ENCODE results near the gene RPH3AL.
"Not testable (repeated sequence)": the region's sequence is repeated elsewhere in the genome, so short reads cannot be mapped to it uniquely, and the experiment has no call there.

The RPH3AL gene

GRCh38 chr17:379531-380465, 27.2 kb upstream of the RPH3AL start:
- no peak for DNase-seq (ENCODE audit: low read depth in 2 of 2)

GRCh38 chr17:378068-378467, 25.5 kb upstream of the RPH3AL start:
- no peak for DNase-seq (ENCODE audit: low read depth in 2 of 2)

GRCh38 chr17:376936-377863, 24.6 kb upstream of the RPH3AL start:
- DNase-seq (ENCODE audit: low read depth in 2 of 2): no peak

GRCh38 chr17:373613-374230, 21.1 kb upstream of the RPH3AL start:
- no peak for DNase-seq (ENCODE audit: low read depth in 2 of 2)

- DNase-seq (ENCODE audit: low read depth in 2 of 2): no peak
These were observed 19.8 kb upstream of the RPH3AL start for GRCh38 chr17:372157-373152.

- DNase-seq (ENCODE audit: low read depth in 2 of 2): no peak
These were observed 19.0 kb upstream of the RPH3AL start for GRCh38 chr17:371583-371982.

- DNase-seq (ENCODE audit: low read depth in 2 of 2): not testable (repeated sequence)
These were observed 15.0 kb upstream of the RPH3AL start for GRCh38 chr17:367656-368055.

- not testable (repeated sequence) for DNase-seq (ENCODE audit: low read depth in 2 of 2)
These were observed 14.3 kb upstream of the RPH3AL start for GRCh38 chr17:366657-367615.

GRCh38 chr17:364766-365165, 12.2 kb upstream of the RPH3AL start:
- DNase-seq (ENCODE audit: low read depth in 2 of 2): no peak

- DNase-seq (ENCODE audit: low read depth in 2 of 2): no peak
These were observed 11.7 kb upstream of the RPH3AL start for GRCh38 chr17:364308-364707.

GRCh38 chr17:362721-363120, 10.1 kb upstream of the RPH3AL start:
- DNase-seq (ENCODE audit: low read depth in 2 of 2): no peak

- no peak for DNase-seq (ENCODE audit: low read depth in 2 of 2)
These were observed 7.6 kb upstream of the RPH3AL start for GRCh38 chr17:360092-360750.

- DNase-seq (ENCODE audit: low read depth in 2 of 2): no peak
These were observed 6.0 kb upstream of the RPH3AL start for GRCh38 chr17:358491-359151.

- no peak for DNase-seq (ENCODE audit: low read depth in 2 of 2)
These were observed 5.0 kb upstream of the RPH3AL start for GRCh38 chr17:357644-358043.

- DNase-seq (ENCODE audit: low read depth in 2 of 2): no peak
These were observed 4.2 kb upstream of the RPH3AL start for GRCh38 chr17:356671-357434.

GRCh38 chr17:354651-355556, 2.3 kb upstream of the RPH3AL start:
- DNase-seq (ENCODE audit: low read depth in 2 of 2): no peak

- DNase-seq (ENCODE audit: low read depth in 2 of 2): no peak
These were observed 1.2 kb upstream of the RPH3AL start for GRCh38 chr17:353838-354234.

All from stimulated activated CD4-positive, alpha-beta T cell treated with anti-CD3 and anti-CD28 coated beads, Interleukin-4, amount 100 ng/mL, for 48 hours (primary cell).